Stimulated activated CD8-positive, alpha-beta memory T cell treated with anti-CD3 and anti-CD28 coated beads, Interleukin-2, amount 100 ng/mL, for 48 hours (primary cell): ENCODE measurements around the gene MRGPRG.

Experiments
- DNase-seq, 2 donors: peaks; one replicate each; pipeline ENCODE4 v3.0.0-alpha.2; 2020; ENCODE audit warnings: low read depth in 2 of 2

MRGPRG gene

GRCh38 chr11:3195251-3196160 is 23.1 kb downstream of the MRGPRG start:
- DNase-seq, result no peak

- DNase-seq, result no peak
Measured at GRCh38 chr11:3194016-3194816, 24.4 kb downstream of the MRGPRG start.

- DNase-seq, result no peak
Measured at GRCh38 chr11:3193373-3194015, 25.1 kb downstream of the MRGPRG start.

- no peak for DNase-seq
Measured at GRCh38 chr11:3192511-3193372, 25.9 kb downstream of the MRGPRG start.

- DNase-seq, result no peak
Measured at GRCh38 chr11:3191586-3192324, 26.9 kb downstream of the MRGPRG start.

- no peak for DNase-seq
Measured at GRCh38 chr11:3190600-3190999, 28.0 kb downstream of the MRGPRG start.

GRCh38 chr11:3189886-3190583 is 28.6 kb downstream of the MRGPRG start:
- no peak for DNase-seq

- no peak for DNase-seq
Measured at GRCh38 chr11:3189196-3189843, 29.3 kb downstream of the MRGPRG start.

- no peak for DNase-seq
Measured at GRCh38 chr11:3188496-3189195, 30.0 kb downstream of the MRGPRG start.

GRCh38 chr11:3186166-3186953 is 32.3 kb downstream of the MRGPRG start:
- DNase-seq, result no peak

GRCh38 chr11:3184732-3185347 is 33.8 kb downstream of the MRGPRG start:
- DNase-seq, result no peak

- DNase-seq, result no peak
Measured at GRCh38 chr11:3183523-3183922, 35.1 kb downstream of the MRGPRG start.

GRCh38 chr11:3182462-3182852 is 36.2 kb downstream of the MRGPRG start:
- DNase-seq, result no peak

GRCh38 chr11:3181725-3182461 is 36.7 kb downstream of the MRGPRG start:
- no peak for DNase-seq

GRCh38 chr11:3180869-3181268 is 37.7 kb downstream of the MRGPRG start:
- no peak for DNase-seq

- no peak for DNase-seq
Measured at GRCh38 chr11:3178349-3178748, 40.3 kb downstream of the MRGPRG start.

GRCh38 chr11:3177931-3178330 is 40.7 kb downstream of the MRGPRG start:
- no peak for DNase-seq
